PC-3 (cell line): ENCODE results near the gene DOK7.

ENCODE experiments used
- EZH2phosphoT487 ChIP-seq: fragments of 300-600 bp; sonication (generic); IDR thresholded peaks from 2 replicates; pipeline ENCODE4 v1.6.1; 2018; ENCODE audit warnings: mild to moderate bottlenecking, antibody characterized with exemption, low read length, borderline replicate concordance
- TF ChIP-seq, protein P1 (sequence below): fragments of 300-600 bp; sonication (generic); conservative IDR thresholded peaks from 2 replicates; pipeline ENCODE4 v1.5.1; 2017; ENCODE audit warnings: antibody characterized with exemption, low read depth, mild to moderate bottlenecking, low read length

DNA sequence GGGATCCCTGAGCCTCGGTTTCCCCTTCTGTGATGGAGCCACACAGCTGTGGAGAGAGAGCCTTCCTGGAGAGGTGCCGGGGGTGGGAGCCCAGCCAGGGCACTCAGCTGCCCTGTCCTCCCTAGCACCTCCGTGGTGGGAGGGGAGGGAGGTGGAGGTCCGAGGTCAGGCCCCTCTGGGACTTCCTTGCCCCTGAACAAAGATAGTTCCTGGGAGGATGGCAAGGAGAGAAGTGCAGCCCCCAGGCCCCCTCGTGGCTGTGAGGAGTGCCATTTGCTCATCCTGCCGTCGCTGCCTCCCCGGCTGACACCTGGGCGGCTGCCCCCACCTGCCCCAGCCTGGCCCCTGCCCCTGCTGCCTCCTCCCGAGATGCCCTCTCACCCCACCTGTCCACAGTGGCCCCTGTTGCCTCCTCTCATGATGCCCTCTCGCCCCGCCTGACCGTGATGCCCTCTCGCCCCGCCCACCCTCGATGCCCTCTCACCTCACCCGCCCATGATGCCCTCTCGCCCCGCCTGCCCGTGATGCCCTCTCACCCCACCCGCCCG is 12.7 kb downstream of the DOK7 start:
- TF ChIP-seq, protein P1, sequence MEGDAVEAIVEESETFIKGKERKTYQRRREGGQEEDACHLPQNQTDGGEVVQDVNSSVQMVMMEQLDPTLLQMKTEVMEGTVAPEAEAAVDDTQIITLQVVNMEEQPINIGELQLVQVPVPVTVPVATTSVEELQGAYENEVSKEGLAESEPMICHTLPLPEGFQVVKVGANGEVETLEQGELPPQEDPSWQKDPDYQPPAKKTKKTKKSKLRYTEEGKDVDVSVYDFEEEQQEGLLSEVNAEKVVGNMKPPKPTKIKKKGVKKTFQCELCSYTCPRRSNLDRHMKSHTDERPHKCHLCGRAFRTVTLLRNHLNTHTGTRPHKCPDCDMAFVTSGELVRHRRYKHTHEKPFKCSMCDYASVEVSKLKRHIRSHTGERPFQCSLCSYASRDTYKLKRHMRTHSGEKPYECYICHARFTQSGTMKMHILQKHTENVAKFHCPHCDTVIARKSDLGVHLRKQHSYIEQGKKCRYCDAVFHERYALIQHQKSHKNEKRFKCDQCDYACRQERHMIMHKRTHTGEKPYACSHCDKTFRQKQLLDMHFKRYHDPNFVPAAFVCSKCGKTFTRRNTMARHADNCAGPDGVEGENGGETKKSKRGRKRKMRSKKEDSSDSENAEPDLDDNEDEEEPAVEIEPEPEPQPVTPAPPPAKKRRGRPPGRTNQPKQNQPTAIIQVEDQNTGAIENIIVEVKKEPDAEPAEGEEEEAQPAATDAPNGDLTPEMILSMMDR = no peak
- TF ChIP-seq EZH2phosphoT487 = no peak
